ENCODE data around the gene EXOC2.
"Not testable (repeated sequence)": the region's sequence is repeated elsewhere in the genome, so short reads cannot be mapped to it uniquely, and the experiment has no call there.

The EXOC2 gene

GRCh38 chr6:710601-711571, 17.9 kb upstream of the EXOC2 start:
- peak; percentile 61 for DNase-seq

- DNase-seq: no peak
Observed at GRCh38 chr6:709471-710056, 16.6 kb upstream of the EXOC2 start.

- DNase-seq: no peak
Observed at GRCh38 chr6:708237-708598, 15.3 kb upstream of the EXOC2 start.

- no peak for DNase-seq
Observed at GRCh38 chr6:707576-708236, 14.8 kb upstream of the EXOC2 start.

- no peak for DNase-seq
Observed at GRCh38 chr6:706819-707381, 14.0 kb upstream of the EXOC2 start.

- DNase-seq: no peak
Observed at GRCh38 chr6:706146-706545, 13.2 kb upstream of the EXOC2 start.

- no peak for DNase-seq
Observed at GRCh38 chr6:705047-705446, 12.1 kb upstream of the EXOC2 start.

- no peak for DNase-seq
Observed at GRCh38 chr6:704046-704445, 11.1 kb upstream of the EXOC2 start.

- DNase-seq: no peak
Observed at GRCh38 chr6:703552-703951, 10.6 kb upstream of the EXOC2 start.

- no peak for DNase-seq
Observed at GRCh38 chr6:701700-702479, 9.0 kb upstream of the EXOC2 start.

- DNase-seq: no peak
Observed at GRCh38 chr6:701215-701614, 8.3 kb upstream of the EXOC2 start.

- no peak for DNase-seq
Observed at GRCh38 chr6:700490-700889, 7.6 kb upstream of the EXOC2 start.

GRCh38 chr6:699319-699718, 6.4 kb upstream of the EXOC2 start:
- DNase-seq: no peak

- not testable (repeated sequence) for DNase-seq
Observed at GRCh38 chr6:694431-695126, 1.6 kb upstream of the EXOC2 start.

- DNase-seq: no peak
Observed at GRCh38 chr6:693723-694009, 727 bp upstream of the EXOC2 start.

- DNase-seq: peak; percentile 17 to 18
Observed at GRCh38 chr6:692356-692851, 535 bp downstream of the EXOC2 start.

GRCh38 chr6:689223-689622, 3.7 kb downstream of the EXOC2 start:
- no peak for DNase-seq

- no peak for DNase-seq
Observed at GRCh38 chr6:686497-686896, 6.4 kb downstream of the EXOC2 start.

GRCh38 chr6:684831-685636, 7.9 kb downstream of the EXOC2 start:
- peak; percentile 45 to 70 for DNase-seq

- DNase-seq: no peak
Observed at GRCh38 chr6:683742-684440, 9.0 kb downstream of the EXOC2 start.

All from inflammatory macrophage treated with lipopolysaccharide for 1 hour (primary cell).